GM19395 (cell line): ENCODE results near the gene LTV1.

Experiments
- ATAC-seq: cut with Tn5 transposase; IDR thresholded peaks from one replicate; pipeline ENCODE4 v1.9.1; 2021; ENCODE audit warnings: mild to moderate bottlenecking, moderate library complexity; ENCODE audit not compliant: unreplicated experiment

LTV1 gene

GRCh38 chr6:143884216-143884900, 41.2 kb downstream of the LTV1 start:
- ATAC-seq = no peak

GRCh38 chr6:143885116-143885515, 42.0 kb downstream of the LTV1 start:
- no peak for ATAC-seq

GRCh38 chr6:143894655-143895054, 51.5 kb downstream of the LTV1 start:
- ATAC-seq = no peak

- ATAC-seq = no peak
These were observed 53.2 kb downstream of the LTV1 start for GRCh38 chr6:143896126-143896860.

DNA sequence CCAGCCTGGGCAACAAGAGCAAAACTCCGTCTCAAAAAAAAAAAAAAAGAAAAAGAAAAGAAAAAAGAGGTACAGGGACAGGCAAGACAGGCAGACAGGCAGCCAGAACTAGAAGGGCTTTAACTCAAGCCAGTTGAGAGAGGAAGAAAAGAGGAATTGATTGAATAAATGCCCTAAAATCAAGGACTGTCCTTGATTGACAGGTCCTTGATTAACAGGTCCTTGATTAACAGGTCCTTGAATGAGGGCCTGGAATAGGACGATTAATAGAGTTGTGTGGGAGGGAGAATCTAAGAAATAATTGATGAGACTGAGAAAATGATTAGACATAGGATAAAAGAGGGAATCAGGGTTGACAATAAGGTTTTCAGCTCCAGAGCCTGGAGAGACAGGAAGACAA, 57.2 kb downstream of the LTV1 start:
- no peak for ATAC-seq

DNA sequence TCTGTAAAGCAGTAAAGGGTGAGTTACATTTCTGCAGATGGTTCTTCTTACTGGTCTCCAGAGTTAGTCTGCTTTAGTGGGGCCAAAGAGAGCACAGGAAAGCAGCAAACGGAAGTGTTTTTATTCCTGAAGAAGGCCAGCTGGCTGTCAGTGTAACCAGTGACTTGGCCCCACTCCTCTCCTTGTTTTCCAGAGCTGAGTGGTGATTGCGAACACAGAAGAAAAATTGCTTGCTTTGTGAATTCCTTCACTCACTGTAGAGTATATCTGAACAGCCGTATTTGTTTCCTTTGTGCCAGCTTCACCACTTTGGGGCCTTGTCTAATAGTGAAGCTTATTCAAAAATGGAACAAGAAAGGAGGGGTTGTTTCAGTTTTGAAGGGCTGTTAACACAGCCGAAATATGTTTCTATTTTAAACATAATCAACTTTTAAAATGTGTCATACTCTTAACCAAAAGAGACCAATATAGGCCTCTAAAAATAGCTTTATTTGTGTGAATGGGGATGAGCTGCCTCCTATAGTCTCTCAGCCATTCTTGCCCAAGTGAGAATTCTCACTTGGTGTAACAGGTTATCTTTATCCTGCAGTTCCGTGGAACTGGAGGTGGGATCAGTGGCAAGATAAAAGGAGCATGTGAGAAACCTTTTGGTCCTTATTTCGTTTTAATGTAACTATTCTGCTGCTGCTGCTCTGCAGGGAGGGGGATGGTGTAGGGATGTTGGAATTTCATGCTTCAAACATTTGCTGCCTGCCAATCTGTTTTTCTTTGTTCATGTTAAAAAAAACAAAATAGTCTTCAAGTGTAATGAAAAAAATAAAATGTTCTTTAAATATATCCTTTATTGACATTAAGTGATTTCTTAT, 59.0 kb downstream of the LTV1 start:
- ATAC-seq = peak; percentile 97

DNA sequence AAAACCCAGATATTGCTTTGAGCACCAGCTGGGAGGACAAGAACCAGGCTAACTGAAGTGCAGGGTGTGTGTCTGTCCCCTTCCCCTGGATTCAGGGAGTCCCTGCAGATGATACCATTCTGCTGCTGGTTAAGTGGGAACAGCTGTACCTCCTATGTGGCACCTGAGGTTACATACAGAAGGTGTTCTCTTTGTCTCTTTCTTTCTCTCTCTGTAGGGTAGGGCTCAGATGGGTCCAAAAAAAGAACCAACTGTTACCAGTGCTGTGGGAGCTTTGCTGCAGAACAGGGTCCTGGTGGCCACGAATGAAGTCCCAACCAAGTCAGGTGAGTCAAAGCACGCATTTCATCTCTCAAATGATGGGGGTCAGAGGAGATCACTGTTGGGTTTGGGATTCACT, 59.7 kb downstream of the LTV1 start:
- no peak for ATAC-seq

DNA sequence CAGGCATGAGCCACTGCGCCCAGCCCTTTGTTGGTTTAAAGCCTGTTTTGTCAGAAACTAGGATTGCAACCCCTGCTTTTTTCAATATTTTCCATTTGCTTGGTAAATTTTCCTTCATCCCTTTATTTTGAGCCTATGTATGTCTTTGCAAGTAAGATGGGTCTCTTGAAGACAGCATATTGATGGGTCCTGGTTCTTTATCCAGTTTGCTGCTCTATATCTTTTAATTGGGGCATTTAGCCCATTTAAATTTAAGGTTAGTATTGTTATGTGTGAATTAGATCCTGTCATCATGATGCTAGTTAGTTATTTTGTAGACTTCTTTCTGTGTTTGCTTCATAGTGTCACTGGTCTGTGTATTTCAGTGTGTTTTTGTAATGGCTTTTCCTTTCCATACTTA, 67.9 kb downstream of the LTV1 start:
- ATAC-seq = no peak

- ATAC-seq = no peak
These were observed 69.5 kb downstream of the LTV1 start for GRCh38 chr6:143912671-143913070.
